ENCODE data around the gene REEP2. TPM values are rescaled to one million over a fixed set of nuclear protein-coding genes. Genes with fewer than 3 reads are reported as not detected.
"Not testable (repeated sequence)": the region's sequence is repeated elsewhere in the genome, so short reads cannot be mapped to it uniquely, and the experiment has no call there.

Gene REEP2
- total and polyA plus RNA-seq, 9 donors: 8.1 to 23.2 (median 14.2) TPM

DNA sequence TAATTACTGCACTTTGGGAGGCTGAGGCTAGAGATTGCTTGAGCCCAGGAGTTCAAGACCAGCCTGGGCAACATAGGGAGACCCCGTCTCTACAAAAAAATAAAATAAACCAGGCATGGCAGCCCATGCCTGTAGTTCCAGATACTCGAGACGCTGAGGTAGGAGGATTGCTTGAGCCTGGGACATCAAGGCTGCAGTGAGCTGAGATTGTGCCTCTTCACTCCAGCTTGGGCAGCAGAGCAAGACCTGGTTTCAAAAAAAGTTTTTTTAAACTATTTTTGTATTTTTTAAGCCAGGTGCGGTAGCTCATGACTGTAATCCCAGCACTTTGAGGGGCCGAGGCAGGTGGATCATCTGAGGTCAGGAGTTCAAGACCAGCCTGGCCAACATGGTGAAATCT lies 34.3 kb downstream of the REEP2 start:
- not testable (repeated sequence) for H3K9me3 ChIP-seq (replicated peaks; ENCODE audit: control insufficient read depth, low read depth, low read length); H3K27ac ChIP-seq (ENCODE audit: low read length); H3K36me3 ChIP-seq (ENCODE audit: control insufficient read depth, insufficient read depth, low read length); DNase-seq; H3K4me1 ChIP-seq (ENCODE audit: control insufficient read depth, insufficient read depth, low read length); H3K27me3 ChIP-seq (ENCODE audit: control insufficient read depth, insufficient read depth, low read length); H3K4me3 ChIP-seq (ENCODE audit: low read length)
- 88% methylated on average over 2 of the region's 5 CpGs for WGBS (ENCODE audit: insufficient coverage)

GRCh38 chr5:138476918-138477317 lies 38.1 kb downstream of the REEP2 start:
- Histone ChIP-seq H3K27me3 (ENCODE audit: control insufficient read depth, insufficient read depth, low read length) (peaks cover 2% of the 10 kb centered on the region), H3K4me3 (ENCODE audit: low read length) (no peak overlapping the region), H3K4me1 (ENCODE audit: control insufficient read depth, insufficient read depth, low read length) (no peaks in the 10 kb centered on the region), H3K27ac (ENCODE audit: low read length) (no peak overlapping the region), H3K36me3 (ENCODE audit: control insufficient read depth, insufficient read depth, low read length) (no peaks in the 10 kb centered on the region), H3K9me3 (replicated peaks; ENCODE audit: control insufficient read depth, low read depth, low read length) (no peaks in the 10 kb centered on the region)
- no CpG with 5 or more reads among the region's 7 CpGs for WGBS (ENCODE audit: insufficient coverage)
- no peak for DNase-seq

- no peak overlapping the region for H3K27ac ChIP-seq (ENCODE audit: low read length)
- WGBS (ENCODE audit: insufficient coverage): 35% methylated on average over 4 of the region's 4 CpGs
- H3K36me3 ChIP-seq (ENCODE audit: control insufficient read depth, insufficient read depth, low read length): no peaks in the 10 kb centered on the region
- no peaks in the 10 kb centered on the region for H3K4me1 ChIP-seq (ENCODE audit: control insufficient read depth, insufficient read depth, low read length)
- H3K4me3 ChIP-seq (ENCODE audit: low read length): no peak overlapping the region
- peaks cover 2% of the 10 kb centered on the region for H3K27me3 ChIP-seq (ENCODE audit: control insufficient read depth, insufficient read depth, low read length)
- no peaks in the 10 kb centered on the region for H3K9me3 ChIP-seq (replicated peaks; ENCODE audit: control insufficient read depth, low read depth, low read length)
- no peak for DNase-seq
Measured at GRCh38 chr5:138482638-138483037, 43.8 kb downstream of the REEP2 start.

GRCh38 chr5:138488481-138488945 lies 49.7 kb downstream of the REEP2 start:
- no peaks in the 10 kb centered on the region for H3K36me3 ChIP-seq (ENCODE audit: control insufficient read depth, insufficient read depth, low read length)
- peaks cover 30% of the 10 kb centered on the region for H3K4me1 ChIP-seq (ENCODE audit: control insufficient read depth, insufficient read depth, low read length)
- no peaks in the 10 kb centered on the region for H3K9me3 ChIP-seq (replicated peaks; ENCODE audit: control insufficient read depth, low read depth, low read length)
- H3K27ac ChIP-seq (ENCODE audit: low read length): no peak overlapping the region
- no peak for DNase-seq
- no peak overlapping the region for H3K4me3 ChIP-seq (ENCODE audit: low read length)
- H3K27me3 ChIP-seq (ENCODE audit: control insufficient read depth, insufficient read depth, low read length): peaks cover 24% of the 10 kb centered on the region
- 87% methylated on average over 4 of the region's 5 CpGs for WGBS (ENCODE audit: insufficient coverage)

DNA sequence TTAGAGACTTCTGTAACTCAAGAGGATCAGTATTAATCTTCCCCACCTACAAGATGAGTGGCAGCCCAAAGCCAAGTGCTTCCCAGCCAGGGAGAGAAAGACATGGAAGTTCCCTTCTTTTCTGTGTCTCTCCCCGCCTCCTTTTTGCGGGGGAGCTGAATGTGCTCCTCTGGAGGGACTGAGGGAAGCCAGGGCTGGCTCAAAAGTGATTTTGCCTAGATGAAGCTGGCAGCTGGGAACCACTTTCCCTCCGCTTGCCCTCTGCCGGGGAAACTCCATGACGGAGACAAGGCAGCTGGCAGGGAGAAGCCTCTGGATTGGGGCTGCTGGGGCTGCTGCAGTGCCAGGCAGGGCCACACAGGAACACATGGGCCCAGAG lies 50.8 kb downstream of the REEP2 start:
- Histone ChIP-seq H3K9me3 (replicated peaks; ENCODE audit: control insufficient read depth, low read depth, low read length) (no peaks in the 10 kb centered on the region), H3K27ac (ENCODE audit: low read length) (peak overlapping the region; percentile 42), H3K36me3 (ENCODE audit: control insufficient read depth, insufficient read depth, low read length) (no peaks in the 10 kb centered on the region), H3K4me1 (ENCODE audit: control insufficient read depth, insufficient read depth, low read length) (peaks cover 35% of the 10 kb centered on the region), H3K27me3 (ENCODE audit: control insufficient read depth, insufficient read depth, low read length) (peaks cover 24% of the 10 kb centered on the region), H3K4me3 (ENCODE audit: low read length) (no peak overlapping the region)
- WGBS (ENCODE audit: insufficient coverage): 26% methylated on average over 3 of the region's 5 CpGs
- peak; percentile 70 for DNase-seq

GRCh38 chr5:138490648-138491283 lies 51.9 kb downstream of the REEP2 start:
- Histone ChIP-seq H3K4me1 (ENCODE audit: control insufficient read depth, insufficient read depth, low read length) (peaks cover 35% of the 10 kb centered on the region), H3K9me3 (replicated peaks; ENCODE audit: control insufficient read depth, low read depth, low read length) (no peaks in the 10 kb centered on the region), H3K27ac (ENCODE audit: low read length) (no peak overlapping the region), H3K4me3 (ENCODE audit: low read length) (no peak overlapping the region), H3K27me3 (ENCODE audit: control insufficient read depth, insufficient read depth, low read length) (peaks cover 24% of the 10 kb centered on the region), H3K36me3 (ENCODE audit: control insufficient read depth, insufficient read depth, low read length) (no peaks in the 10 kb centered on the region)
- no peak for DNase-seq
- 81% methylated on average over 6 of the region's 12 CpGs for WGBS (ENCODE audit: insufficient coverage)

DNA sequence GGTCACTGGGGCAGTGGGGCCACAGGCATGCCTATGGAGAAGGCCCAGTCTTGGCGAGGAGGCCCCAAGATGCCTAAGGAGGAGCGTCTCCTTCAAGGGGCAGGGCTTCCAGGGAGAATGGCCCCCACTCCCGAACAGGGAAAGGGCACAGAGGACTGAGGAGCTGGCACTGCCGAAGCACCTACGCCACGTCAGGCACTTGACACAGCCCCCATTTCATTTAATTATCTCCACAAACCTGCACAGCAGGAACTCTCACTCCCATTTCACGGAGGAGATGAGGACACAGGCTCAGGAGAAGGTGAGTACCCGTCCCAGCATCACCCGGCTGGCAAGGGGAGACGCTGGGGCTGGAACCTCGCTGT lies 52.4 kb downstream of the REEP2 start:
- Histone ChIP-seq H3K9me3 (replicated peaks; ENCODE audit: control insufficient read depth, low read depth, low read length) (no peaks in the 10 kb centered on the region), H3K27ac (ENCODE audit: low read length) (no peak overlapping the region), H3K4me1 (ENCODE audit: control insufficient read depth, insufficient read depth, low read length) (peaks cover 35% of the 10 kb centered on the region), H3K36me3 (ENCODE audit: control insufficient read depth, insufficient read depth, low read length) (no peaks in the 10 kb centered on the region), H3K27me3 (ENCODE audit: control insufficient read depth, insufficient read depth, low read length) (peaks cover 24% of the 10 kb centered on the region), H3K4me3 (ENCODE audit: low read length) (peak overlapping the region; percentile 58)
- no peak for DNase-seq
- 50% methylated on average over 10 of the region's 11 CpGs for WGBS (ENCODE audit: insufficient coverage)

DNA sequence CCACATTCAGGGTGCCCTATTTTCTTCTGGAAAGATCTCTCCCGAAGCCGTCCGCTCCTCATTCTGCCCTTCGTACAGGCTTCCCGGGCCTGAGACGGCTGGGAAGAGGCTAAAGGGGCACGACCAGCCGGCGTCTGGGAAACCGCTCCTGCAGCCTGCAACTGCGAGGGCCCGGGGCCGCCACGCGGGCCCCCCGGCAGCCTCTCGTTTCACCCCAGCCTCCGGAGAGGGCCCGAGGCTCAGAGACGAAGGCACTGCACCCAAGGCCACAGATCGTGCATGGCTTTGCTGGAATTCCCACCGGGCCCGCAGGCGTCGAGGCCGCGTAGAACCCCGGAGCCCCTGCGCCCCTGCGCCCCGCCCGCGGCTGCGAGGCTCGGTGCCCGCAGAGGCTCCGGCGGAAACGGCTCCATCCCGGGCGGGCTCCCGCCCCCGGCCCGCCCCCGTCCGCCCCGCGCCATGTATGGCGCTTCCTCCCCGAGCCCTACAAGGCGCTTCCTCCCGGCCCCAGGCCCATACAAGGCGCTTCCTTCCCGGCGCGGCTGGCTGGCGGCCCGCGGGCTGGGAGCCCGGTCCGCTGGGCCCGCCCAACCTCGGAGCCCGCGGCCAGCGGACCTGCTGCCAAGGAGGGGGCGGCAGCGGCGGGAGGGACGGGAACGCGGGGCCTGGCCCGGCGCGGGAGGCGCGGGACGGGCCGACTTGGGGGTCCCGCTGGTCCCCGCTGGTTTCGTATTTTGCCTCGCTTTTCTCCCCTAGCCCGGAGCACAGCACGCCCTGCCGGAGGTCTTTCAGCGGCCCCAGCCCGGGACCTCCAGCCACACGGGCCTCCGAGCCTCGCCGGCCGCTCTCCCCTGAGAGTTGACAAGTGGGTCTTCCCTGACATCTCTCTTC lies 53.1 kb downstream of the REEP2 start:
- DNase-seq: peak; percentile 98
- no peaks in the 10 kb centered on the region for H3K36me3 ChIP-seq (ENCODE audit: control insufficient read depth, insufficient read depth, low read length)
- peaks cover 24% of the 10 kb centered on the region for H3K27me3 ChIP-seq (ENCODE audit: control insufficient read depth, insufficient read depth, low read length)
- H3K9me3 ChIP-seq (replicated peaks; ENCODE audit: control insufficient read depth, low read depth, low read length): no peaks in the 10 kb centered on the region
- H3K27ac ChIP-seq (ENCODE audit: low read length): peak overlapping the region; percentile 87
- WGBS (ENCODE audit: insufficient coverage): under 1% methylated on average over 91 of the region's 93 CpGs
- H3K4me3 ChIP-seq (ENCODE audit: low read length): peak overlapping the region; percentile 66
- H3K4me1 ChIP-seq (ENCODE audit: control insufficient read depth, insufficient read depth, low read length): peaks cover 35% of the 10 kb centered on the region

GRCh38 chr5:138492560-138493045 lies 53.7 kb downstream of the REEP2 start:
- Histone ChIP-seq H3K36me3 (ENCODE audit: control insufficient read depth, insufficient read depth, low read length) (no peaks in the 10 kb centered on the region), H3K4me1 (ENCODE audit: control insufficient read depth, insufficient read depth, low read length) (peaks cover 35% of the 10 kb centered on the region), H3K9me3 (replicated peaks; ENCODE audit: control insufficient read depth, low read depth, low read length) (no peaks in the 10 kb centered on the region), H3K4me3 (ENCODE audit: low read length) (peak overlapping the region; percentile 66), H3K27ac (ENCODE audit: low read length) (peak overlapping the region; percentile 87), H3K27me3 (ENCODE audit: control insufficient read depth, insufficient read depth, low read length) (peaks cover 24% of the 10 kb centered on the region)
- WGBS (ENCODE audit: insufficient coverage): 7% methylated on average over 6 of the region's 10 CpGs
- DNase-seq: no peak

DNA sequence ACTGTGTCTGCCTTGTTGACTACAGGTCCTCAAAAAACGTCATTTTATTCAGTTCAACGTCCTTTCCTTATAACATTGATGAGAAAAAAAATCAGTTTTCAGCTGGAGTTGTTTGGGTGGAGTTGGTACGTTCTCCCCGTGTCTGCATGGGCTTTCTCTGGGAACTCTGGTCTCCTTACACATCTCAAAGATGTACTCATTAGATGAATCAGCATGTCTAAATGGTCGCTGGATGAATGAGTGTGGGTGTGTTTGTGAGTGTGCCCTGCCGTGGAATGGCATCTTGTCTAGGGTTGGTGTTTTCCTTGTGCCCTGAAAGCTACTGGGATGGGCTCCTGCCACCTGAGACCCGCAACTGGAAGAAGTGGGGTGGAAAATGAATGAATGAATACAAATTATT lies 56.5 kb downstream of the REEP2 start:
- Histone ChIP-seq H3K27me3 (ENCODE audit: control insufficient read depth, insufficient read depth, low read length) (peaks cover 13% of the 10 kb centered on the region), H3K4me1 (ENCODE audit: control insufficient read depth, insufficient read depth, low read length) (peaks cover 26% of the 10 kb centered on the region), H3K36me3 (ENCODE audit: control insufficient read depth, insufficient read depth, low read length) (no peaks in the 10 kb centered on the region), H3K4me3 (ENCODE audit: low read length) (no peak overlapping the region), H3K9me3 (replicated peaks; ENCODE audit: control insufficient read depth, low read depth, low read length) (no peaks in the 10 kb centered on the region), H3K27ac (ENCODE audit: low read length) (no peak overlapping the region)
- DNase-seq: no peak
- no CpG with 5 or more reads among the region's 7 CpGs for WGBS (ENCODE audit: insufficient coverage)
